GM19035 (cell line): ENCODE results near the gene C11orf71.

Source experiments
- ATAC-seq: cut with Tn5 transposase; IDR thresholded peaks from one replicate; pipeline ENCODE4 v1.9.1; 2021; ENCODE audit not compliant: unreplicated experiment

The C11orf71 gene

GRCh38 chr11:114359342-114359741 is 41.0 kb downstream of the C11orf71 start:
- ATAC-seq = no peak

GRCh38 chr11:114358716-114359115 is 41.6 kb downstream of the C11orf71 start:
- no peak for ATAC-seq

GRCh38 chr11:114354076-114354475 is 46.2 kb downstream of the C11orf71 start:
- no peak for ATAC-seq

- ATAC-seq = no peak
Observed at GRCh38 chr11:114353443-114353842, 46.9 kb downstream of the C11orf71 start.

- ATAC-seq = no peak
Observed at GRCh38 chr11:114350022-114350421, 50.3 kb downstream of the C11orf71 start.
